ENCODE measurements around the gene VASH1. TPM values are rescaled to one million over a fixed set of nuclear protein-coding genes. Genes with fewer than 3 reads are reported as not detected.

VASH1 gene
- polyA plus RNA-seq, 2 of the 4 experiments (the other 2 are of a cell fraction), result 2.1 to 6.0 TPM

DNA sequence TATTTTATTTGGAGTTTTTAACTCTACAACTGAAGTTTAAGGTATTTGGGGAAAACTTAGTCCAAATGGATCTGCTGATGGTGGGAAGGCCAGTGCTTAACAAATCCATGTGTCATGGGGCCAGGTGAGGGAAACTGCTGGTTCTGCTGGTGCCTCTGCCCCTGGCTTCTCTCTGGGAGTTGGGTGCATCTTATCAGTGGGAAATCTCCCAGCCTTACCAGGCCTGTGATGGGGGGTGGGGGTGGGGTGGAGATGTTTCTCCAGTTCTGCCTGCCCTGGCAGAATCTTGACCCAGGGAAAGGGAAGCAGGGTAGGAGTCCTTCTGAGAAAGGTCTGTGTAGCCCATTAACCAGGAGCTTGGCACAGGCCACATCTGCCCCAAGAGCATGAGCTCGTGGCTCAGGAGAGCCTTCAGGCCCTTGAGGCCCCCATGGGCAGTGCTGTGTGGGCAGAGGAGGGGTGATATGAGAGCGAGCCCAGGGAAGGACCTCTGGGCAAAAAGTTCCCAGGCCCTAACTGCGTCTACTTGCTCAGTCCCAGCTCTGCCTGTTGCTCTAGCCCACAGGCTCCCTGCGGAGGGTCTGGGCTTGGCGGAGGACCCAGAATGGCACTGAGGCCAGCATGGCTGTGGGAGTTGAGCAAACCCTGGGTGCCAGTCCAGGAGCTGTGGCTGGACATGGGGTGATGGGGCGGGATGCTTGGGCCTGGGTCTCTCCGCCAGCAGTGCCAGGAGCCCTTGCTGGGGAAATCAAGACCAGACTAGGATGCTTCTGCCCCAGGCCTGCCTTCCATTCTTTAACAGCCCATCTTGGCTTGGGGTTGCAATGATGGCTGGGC is 18.2 kb downstream of the VASH1 start:
- FAIRE-seq, result no peak
- 77% methylated on average over 5 of the region's 7 CpGs for WGBS (ENCODE audit: missing lambda C conversion rate)
- no peak overlapping the region for H3K4me2 ChIP-seq

DNA sequence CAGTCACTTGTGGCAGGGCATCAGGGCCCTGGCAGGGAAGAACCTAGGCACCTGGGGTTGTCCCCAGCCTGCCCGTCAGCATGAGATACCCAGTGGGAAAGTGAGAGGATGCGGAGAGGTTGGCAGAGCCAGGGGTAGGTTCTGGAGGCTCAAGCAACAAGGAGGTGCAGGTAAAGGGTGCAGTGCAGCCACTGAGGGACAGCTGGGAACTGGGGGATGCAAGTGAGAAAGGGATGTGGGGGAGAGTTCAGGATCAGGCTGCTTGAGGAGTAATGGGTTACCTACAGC is 18.7 kb downstream of the VASH1 start:
- H3K4me3 ChIP-seq, result no peak overlapping the region
- FAIRE-seq (no peak), DNase-seq (ENCODE audit: low read depth in 1 of 2, low spot score in 1 of 2) (no peak), ATAC-seq (no peak)
- no peaks in the 10 kb centered on the region for H3K4me1 ChIP-seq
- ChIA-PET CTCF (interaction anchor here (0.7 to 7.9 kb wide), 2 partner anchors 69 to 92 kb away, joined by 3 to 87 read pairs; no protein-coding TSS in a partner anchor), POLR2A (no interaction called here)
- WGBS (ENCODE audit: missing lambda C conversion rate), result 95% methylated on average over 2 of the region's 2 CpGs
- no peak overlapping the region for H3K4me2 ChIP-seq
- no peak overlapping the region for H3K27ac ChIP-seq
- H3K9me3 ChIP-seq, result no peaks in the 10 kb centered on the region
- TF ChIP-seq HDAC2 (IDR thresholded peaks at IDR 0.05) (no peak), EHF (CRISPR knock-in tag; IDR thresholded peaks at IDR 0.05) (no peak), ZNF302 (CRISPR knock-in tag; IDR thresholded peaks at IDR 0.05) (no peak), PBX3 (IDR thresholded peaks at IDR 0.05) (no peak), TFCP2L1 (CRISPR knock-in tag; IDR thresholded peaks at IDR 0.05) (no peak), JUN (IDR thresholded peaks at IDR 0.05) (no peak), JUNB (IDR thresholded peaks at IDR 0.05) (no peak), MAFK (IDR thresholded peaks at IDR 0.05; ENCODE audit: partially characterized antibody) (no peak), FOXS1 (CRISPR knock-in tag; IDR thresholded peaks at IDR 0.05) (no peak), BHLHE40 (IDR thresholded peaks at IDR 0.05; ENCODE audit: low read depth, low read length) (no peak), EP300 (IDR thresholded peaks at IDR 0.05) (no peak), KDM5A (IDR thresholded peaks at IDR 0.05) (no peak), FOSL2 (IDR thresholded peaks at IDR 0.05) (no peak), FOSL2 (CRISPR knock-in tag; IDR thresholded peaks at IDR 0.05) (no peak), HOXA7 (CRISPR knock-in tag; IDR thresholded peaks at IDR 0.05) (no peak), RAD21 (conservative IDR thresholded peaks at IDR 0.05 in 1 of 2, IDR thresholded peaks at IDR 0.05 in 1 of 2) (no peak), FOSB (CRISPR knock-in tag; IDR thresholded peaks at IDR 0.05) (no peak)

More for the DNA sequence above, 18.2 kb downstream of the VASH1 start:
- Histone ChIP-seq H3K4me1 (no peaks in the 10 kb centered on the region), H3K27ac (no peak overlapping the region), H3K9me3 (no peaks in the 10 kb centered on the region), H3K4me3 (no peak overlapping the region)
- DNase-seq (ENCODE audit: low read depth in 1 of 2, low spot score in 1 of 2), result no peak
- ChIA-PET CTCF (interaction anchor here (0.7 to 7.9 kb wide), 2 partner anchors 68 to 93 kb away, joined by 3 to 87 read pairs; no protein-coding TSS in a partner anchor), POLR2A (no interaction called here)
- TF ChIP-seq, protein P1, sequence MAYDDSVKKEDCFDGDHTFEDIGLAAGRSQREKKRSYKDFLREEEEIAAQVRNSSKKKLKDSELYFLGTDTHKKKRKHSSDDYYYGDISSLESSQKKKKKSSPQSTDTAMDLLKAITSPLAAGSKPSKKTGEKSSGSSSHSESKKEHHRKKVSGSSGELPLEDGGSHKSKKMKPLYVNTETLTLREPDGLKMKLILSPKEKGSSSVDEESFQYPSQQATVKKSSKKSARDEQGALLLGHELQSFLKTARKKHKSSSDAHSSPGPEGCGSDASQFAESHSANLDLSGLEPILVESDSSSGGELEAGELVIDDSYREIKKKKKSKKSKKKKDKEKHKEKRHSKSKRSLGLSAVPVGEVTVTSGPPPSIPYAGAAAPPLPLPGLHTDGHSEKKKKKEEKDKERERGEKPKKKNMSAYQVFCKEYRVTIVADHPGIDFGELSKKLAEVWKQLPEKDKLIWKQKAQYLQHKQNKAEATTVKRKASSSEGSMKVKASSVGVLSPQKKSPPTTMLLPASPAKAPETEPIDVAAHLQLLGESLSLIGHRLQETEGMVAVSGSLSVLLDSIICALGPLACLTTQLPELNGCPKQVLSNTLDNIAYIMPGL (CRISPR knock-in tag; IDR thresholded peaks at IDR 0.05; ENCODE audit: borderline replicate concordance), result no peak
- no peak for TF ChIP-seq PBX3 (IDR thresholded peaks at IDR 0.05)
- no peak for TF ChIP-seq ZNF302 (CRISPR knock-in tag; IDR thresholded peaks at IDR 0.05)
- TF ChIP-seq, protein P2, sequence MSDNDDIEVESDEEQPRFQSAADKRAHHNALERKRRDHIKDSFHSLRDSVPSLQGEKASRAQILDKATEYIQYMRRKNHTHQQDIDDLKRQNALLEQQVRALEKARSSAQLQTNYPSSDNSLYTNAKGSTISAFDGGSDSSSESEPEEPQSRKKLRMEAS (IDR thresholded peaks at IDR 0.05), result no peak
- no peak for TF ChIP-seq EHMT2 (IDR thresholded peaks at IDR 0.05; ENCODE audit: low read depth)
- TF ChIP-seq MAZ (IDR thresholded peaks at IDR 0.05; ENCODE audit: borderline replicate concordance, low read depth, low read length), result no peak
- no peak for TF ChIP-seq FOSB (CRISPR knock-in tag; IDR thresholded peaks at IDR 0.05)
- no peak for TF ChIP-seq CTCF (IDR thresholded peaks at IDR 0.05)
- TF ChIP-seq NFE2L2 (conservative IDR thresholded peaks at IDR 0.05; ENCODE audit: low read length), result no peak
- no peak for TF ChIP-seq KDM1A (IDR thresholded peaks at IDR 0.05; ENCODE audit: low read depth)
- TF ChIP-seq KDM5A (IDR thresholded peaks at IDR 0.05), result no peak
- no peak for TF ChIP-seq USF2 (IDR thresholded peaks at IDR 0.05)
- no peak for ATAC-seq
